OCI-LY7 (cell line): Measurements from ENCODE around the gene LRRC26.

Experiments
- EZH2phosphoT487 ChIP-seq: fragments of 200-600 bp; sonication (generic); IDR thresholded peaks from 2 replicates; pipeline ENCODE4 v1.6.1; 2018; ENCODE audit warnings: low read depth, borderline replicate concordance, mild to moderate bottlenecking, mixed run types, antibody characterized with exemption, low read length, moderate library complexity, mixed read lengths
- TF ChIP-seq, protein P1 (sequence below): fragments of 200-600 bp; sonication (generic); conservative IDR thresholded peaks from 2 replicates; pipeline ENCODE4 v1.5.1; 2014; ENCODE audit warnings: mild to moderate bottlenecking, antibody characterized with exemption, low read length, moderate library complexity, mixed read lengths

DNA sequence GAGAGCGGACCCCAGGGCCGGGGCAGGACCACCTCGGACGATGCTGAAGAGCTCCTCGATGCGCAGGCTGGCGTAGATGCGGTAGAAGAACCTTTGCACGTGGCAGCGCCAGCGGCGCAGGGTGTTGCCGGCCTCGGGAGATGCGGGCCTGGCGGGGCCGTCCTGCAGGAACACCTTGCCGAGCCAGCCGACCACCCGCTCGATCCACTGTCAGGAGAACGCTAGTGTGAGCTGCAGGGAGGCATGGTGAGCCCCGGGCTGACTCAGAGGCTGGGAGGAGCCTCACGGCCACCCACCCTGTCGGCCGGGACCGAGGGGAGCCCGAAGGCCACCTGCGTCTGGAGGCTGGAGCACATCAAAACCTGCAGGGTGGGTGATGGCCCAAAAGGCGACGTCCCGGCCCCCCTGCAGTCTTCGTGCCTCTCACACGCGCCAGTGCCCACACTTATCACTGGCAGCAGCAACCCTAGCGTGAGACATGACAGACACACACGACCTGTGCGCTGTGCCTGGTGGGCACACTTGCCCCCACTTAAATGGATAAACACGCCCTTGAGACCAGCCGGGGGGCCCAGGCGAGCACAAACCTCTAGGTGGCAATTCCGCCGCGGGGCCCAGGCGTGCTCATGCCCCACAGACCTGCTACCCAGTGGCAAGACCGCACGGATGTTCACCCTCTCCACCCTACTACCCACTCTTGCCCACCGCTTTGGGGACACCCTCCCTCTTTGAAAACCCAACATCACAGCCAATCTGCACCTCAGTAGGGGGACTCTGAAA lies 15.2 kb upstream of the LRRC26 start:
- TF ChIP-seq, protein P1, sequence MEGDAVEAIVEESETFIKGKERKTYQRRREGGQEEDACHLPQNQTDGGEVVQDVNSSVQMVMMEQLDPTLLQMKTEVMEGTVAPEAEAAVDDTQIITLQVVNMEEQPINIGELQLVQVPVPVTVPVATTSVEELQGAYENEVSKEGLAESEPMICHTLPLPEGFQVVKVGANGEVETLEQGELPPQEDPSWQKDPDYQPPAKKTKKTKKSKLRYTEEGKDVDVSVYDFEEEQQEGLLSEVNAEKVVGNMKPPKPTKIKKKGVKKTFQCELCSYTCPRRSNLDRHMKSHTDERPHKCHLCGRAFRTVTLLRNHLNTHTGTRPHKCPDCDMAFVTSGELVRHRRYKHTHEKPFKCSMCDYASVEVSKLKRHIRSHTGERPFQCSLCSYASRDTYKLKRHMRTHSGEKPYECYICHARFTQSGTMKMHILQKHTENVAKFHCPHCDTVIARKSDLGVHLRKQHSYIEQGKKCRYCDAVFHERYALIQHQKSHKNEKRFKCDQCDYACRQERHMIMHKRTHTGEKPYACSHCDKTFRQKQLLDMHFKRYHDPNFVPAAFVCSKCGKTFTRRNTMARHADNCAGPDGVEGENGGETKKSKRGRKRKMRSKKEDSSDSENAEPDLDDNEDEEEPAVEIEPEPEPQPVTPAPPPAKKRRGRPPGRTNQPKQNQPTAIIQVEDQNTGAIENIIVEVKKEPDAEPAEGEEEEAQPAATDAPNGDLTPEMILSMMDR: no peak
- no peak for TF ChIP-seq EZH2phosphoT487
